GM21515 (cell line): Measurements from ENCODE around the gene INPP5A.
A peak's percentile ranks its signal among the peaks of the same experiment; 100 is the strongest.

Experiments
- ATAC-seq: cut with Tn5 transposase; IDR thresholded peaks from one replicate; pipeline ENCODE4 v1.9.1; 2021; ENCODE audit not compliant: unreplicated experiment

INPP5A gene

DNA sequence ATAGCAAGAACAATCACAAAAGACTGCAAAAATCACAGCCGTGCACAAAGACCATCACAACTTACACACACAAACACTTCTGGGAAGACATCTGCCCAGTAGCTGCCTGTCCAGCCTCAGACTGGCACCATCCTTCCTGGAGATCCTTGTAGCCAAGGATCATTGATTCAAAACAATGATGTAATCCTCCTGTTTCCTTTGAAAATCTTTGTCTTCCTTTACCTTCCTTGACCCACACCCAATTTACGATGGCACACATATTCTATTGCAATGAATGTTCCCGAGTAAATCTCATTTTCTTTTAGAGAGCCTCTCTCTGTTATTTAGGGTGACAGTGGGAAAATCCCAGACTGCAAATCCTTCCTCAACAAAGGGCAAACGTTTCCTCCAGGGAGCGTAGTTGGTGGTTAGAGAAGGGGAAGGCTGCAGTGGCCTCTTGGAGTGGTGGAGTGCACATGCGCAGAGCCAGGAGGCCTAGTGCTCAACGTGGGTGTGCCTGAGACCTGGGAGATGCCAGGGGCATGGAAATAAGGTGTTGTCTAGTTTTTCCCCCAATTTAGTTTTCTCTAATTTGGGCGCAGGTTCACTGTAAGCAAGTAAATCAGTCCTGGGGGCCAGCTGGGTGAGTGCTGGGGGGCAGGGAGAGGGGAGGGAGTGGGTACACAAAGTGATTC lies 3.1 kb upstream of the INPP5A start:
- no peak for ATAC-seq

GRCh38 chr10:132535065-132535651 lies 2.4 kb upstream of the INPP5A start:
- ATAC-seq: no peak

- ATAC-seq: peak; percentile 4
Observed at GRCh38 chr10:132536241-132536876, 1.2 kb upstream of the INPP5A start.

GRCh38 chr10:132536877-132537683 lies 507 bp upstream of the INPP5A start:
- peak; percentile 87 for ATAC-seq

DNA sequence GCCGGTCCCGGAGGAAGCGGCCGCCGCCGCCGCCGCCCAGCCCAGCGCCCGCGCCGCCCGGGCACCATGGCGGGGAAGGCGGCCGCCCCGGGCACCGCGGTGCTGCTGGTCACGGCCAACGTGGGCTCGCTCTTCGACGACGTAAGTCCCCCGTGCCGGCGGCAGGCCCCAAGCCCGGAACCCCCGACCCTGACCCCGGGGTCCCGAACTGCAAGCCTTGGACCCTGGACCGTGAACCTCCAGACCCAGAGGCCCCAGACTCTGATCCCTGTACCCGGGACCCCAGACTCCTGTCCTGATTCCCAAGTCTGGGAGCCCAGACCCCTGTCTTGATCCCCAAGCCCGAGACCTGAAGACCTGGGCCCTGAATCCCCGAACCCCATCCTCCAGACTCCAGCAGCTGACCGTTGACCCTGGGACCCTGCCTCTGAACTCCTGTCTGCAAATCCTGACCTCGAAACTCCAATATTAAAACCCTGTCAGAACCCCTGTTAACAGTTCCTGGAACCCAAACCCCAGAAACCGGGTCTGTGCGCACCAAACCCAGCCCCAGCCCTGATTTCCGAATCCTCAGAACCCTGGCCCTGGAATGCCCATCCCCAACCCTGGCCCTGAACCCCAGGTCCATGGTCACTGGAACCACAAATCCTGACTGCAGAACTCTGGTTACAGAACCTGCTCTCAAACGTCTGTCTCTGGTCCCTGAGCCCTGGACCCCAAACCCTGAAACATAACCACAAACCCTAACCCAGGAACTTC lies 623 bp downstream of the INPP5A start:
- no peak for ATAC-seq

DNA sequence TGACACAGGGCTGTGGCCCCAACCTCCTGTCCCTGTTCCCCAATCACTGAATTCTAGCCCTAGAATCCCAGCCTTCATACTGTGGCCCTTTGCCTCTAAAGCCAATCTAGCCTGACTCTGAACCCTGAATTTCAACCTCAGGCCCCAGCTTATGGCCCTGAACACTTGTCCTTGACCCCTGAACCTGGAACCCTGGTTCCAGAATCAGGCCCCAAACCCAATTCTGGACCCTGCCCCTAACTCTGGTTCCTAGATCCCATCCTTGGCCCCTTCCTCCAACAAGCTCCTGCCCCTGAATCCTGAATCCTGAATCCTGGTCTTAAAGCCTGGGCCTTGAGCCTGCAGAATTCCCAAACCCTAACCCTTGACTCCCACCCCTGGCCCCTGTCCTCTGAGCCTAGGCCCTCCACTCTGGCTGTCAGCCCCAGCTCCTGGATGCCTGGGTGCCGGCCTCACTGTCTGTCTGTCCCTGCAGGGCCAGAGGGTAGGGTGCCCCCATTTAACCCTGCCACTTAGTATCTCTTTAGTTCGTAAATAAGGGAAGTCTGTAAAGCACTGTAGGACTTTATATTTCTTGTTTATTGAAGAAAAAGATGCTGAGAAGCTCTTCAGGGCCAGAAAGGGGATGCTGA lies 1.3 kb downstream of the INPP5A start:
- ATAC-seq: no peak

DNA sequence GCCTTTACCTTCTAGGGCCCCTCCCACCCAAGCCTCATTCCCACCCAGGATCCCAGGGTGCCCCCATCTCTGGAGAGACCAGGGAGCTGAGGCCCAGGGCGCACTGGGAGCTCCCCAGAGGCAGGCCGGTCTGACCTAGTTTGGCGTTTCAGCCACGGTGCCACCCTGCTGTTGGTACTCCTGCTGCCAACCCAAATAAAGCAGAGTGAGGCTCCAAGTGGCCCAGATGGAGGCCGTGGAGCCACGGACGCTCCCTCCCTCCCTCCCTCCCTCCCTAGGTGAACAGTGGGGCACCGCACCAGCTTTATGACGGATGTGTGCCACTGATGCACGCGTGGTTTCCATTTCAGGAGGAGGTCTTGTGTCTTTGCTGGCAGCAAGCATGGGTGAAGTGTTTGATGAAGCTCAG lies 1.8 kb downstream of the INPP5A start:
- no peak for ATAC-seq

GRCh38 chr10:132539894-132540293 lies 2.3 kb downstream of the INPP5A start:
- no peak for ATAC-seq

DNA sequence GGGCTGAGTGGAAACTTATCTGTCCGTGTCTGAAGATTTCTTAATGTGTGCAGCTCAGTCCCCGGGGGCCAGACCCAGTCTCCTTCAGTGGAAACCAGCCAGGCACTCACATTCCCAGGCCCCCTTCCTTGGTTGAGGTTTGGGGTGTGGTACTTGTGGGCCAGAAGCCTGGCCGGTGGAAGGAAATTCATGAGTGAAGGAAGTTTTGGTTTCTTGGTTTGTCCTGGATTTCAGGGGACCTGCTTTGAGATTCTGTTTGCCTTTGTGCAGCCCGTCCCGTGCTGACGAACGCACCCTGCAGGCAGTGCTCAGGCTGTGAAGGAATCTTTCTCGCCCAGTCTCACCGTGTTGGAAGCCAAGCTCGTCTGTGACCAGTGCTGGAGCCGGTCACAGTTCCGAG lies 2.9 kb downstream of the INPP5A start:
- ATAC-seq: no peak

GRCh38 chr10:132541129-132541528 lies 3.5 kb downstream of the INPP5A start:
- no peak for ATAC-seq

DNA sequence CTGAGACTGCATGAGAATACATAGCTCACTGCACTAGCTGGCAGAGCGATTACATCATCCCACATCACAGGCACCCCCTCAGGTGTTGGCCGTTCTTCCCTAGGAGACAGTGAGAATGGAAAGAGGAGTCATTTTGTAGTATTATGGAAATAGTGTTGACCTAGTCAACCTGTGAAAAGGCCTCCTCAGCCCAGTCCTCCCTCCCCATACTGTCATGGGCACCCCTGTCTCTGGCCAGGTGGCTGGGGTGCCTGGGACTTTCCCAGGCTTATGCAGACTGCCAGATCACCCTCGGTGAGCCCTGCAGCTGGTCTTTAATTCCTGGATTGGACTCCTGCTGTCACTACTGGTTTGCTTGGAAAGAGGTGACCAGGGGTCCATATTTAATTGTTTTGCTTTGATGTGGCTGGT lies 4.0 kb downstream of the INPP5A start:
- ATAC-seq: no peak

DNA sequence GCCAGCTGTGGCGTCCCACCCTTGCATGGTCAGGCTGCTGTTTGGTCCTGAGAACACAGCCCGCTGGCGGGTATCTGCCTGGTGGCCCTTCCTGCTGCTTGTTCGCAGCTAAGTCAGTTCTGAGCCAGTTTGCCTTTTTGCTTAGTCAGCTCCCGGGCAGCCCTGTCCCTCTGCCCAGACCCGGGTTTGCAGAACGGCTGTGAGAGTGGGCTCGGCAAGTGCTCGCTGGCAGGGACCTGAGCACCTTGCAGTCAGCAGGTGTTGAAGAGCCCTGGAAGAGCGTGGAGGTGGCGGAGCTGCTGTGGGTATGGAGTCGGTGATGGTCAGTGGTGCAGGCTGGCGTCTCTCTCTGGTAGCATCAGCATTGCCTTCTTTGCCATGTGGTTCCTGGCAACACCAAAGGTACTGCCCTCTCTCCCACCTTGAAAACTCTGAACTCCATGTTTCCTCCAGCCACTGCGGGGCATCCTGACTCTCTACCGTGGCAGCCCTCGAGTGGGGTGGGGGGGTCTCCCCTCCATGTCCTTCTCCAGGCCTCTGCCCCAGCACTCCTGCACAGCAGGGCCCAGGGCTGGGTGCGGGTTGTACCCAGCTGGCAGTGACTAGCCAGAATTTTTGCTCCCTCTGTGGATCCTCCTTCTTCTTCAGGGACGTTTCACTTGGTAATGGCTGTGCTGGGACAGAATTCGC lies 4.6 kb downstream of the INPP5A start:
- no peak for ATAC-seq

- no peak for ATAC-seq
Observed at GRCh38 chr10:132542819-132543218, 5.2 kb downstream of the INPP5A start.

DNA sequence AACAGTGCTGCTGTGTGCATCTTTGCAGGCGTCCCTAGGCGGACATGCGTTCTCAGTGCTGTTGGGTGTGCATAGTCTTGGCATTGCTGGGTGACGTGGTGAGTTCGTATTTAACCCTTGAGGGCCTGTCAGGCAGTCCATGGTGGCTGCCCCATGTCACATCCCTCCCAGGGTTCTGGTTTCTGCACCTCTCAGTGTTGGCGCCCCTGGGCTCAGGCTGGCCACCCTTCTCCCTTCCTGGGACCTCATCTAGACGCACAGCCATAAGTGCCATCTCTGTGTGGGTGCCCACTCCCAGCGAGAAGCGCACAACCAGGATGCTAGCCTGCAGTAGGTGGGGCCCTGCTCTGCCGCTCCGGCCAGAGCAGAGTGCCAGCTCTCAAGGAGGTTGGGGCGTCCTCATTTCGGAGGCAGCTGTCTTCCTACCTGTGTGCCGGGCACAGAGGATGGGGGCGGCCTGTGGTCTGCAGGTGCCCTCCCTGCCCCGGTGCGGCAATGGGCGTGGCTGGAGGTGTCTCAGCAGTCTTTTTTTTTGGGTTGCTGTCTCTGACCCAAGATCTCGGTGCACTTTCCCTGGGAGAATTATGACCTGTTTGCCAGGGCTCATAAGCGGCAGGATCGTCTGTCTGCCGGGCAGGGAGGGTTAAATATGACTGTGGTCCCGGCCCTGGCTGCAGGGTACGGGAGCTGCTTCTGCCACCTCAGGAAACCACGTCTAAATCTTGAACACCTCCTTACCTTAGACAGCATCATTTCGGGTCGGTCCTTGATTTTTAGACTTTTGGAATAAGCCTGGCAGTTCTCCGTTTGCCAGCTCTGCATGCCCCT lies 6.5 kb downstream of the INPP5A start:
- no peak for ATAC-seq

GRCh38 chr10:132544744-132545658 lies 7.4 kb downstream of the INPP5A start:
- ATAC-seq: no peak

DNA sequence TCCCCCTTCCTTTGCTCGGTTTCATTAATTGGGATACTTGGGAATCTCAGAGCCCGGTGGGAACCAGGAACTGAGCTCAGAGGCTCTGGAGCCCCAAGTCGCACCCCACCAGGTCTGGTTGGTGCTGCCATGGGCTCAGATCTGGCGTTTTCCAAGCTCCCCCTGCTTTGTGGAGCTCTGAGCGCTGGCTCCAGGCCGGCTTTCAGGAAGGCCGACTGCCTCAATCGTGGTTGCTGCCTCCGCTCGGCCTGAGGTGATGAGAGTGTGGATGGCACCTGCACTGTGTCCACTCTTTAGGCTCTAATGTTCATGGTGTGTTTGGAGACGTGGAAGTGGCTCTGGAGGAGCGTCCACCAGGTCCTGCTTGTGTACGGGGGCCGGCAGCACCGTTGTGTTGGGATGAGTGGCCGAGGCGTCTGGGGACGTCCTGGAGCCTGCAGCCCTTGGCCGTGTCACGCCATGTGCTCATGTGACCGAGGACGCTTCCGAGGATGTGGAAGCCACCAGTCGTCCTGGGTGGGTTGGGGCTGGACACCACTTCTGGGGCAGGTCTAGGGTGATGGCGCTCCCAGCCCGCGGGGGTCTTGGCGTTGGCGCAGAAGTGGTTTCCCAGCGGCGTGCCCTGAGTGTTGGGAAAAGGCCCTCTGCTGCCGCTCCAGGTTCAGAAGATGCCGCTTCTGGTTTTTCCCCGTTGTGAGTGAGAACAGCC lies 8.2 kb downstream of the INPP5A start:
- ATAC-seq: no peak
